ENCODE measurements around the gene HOXC13.

The HOXC13 gene

GRCh38 chr12:53975479-53976152, 37.0 kb downstream of the HOXC13 start:
- Mint-ChIP-seq H3K27me3 (peaks cover 55% of the 10 kb centered on the region), H3K4me3 (no peak overlapping the region), H3K9me3 (peaks cover 4% of the 10 kb centered on the region), H3K27ac (peak overlapping the region; percentile 81), H3K36me3 (peaks cover 4% of the 10 kb centered on the region), H3K4me1 (peaks cover 5% of the 10 kb centered on the region)
- no peak for ATAC-seq (ENCODE audit: low read depth)
- no peak for DNase-seq (ENCODE audit: low spot score in 2 of 2)

DNA sequence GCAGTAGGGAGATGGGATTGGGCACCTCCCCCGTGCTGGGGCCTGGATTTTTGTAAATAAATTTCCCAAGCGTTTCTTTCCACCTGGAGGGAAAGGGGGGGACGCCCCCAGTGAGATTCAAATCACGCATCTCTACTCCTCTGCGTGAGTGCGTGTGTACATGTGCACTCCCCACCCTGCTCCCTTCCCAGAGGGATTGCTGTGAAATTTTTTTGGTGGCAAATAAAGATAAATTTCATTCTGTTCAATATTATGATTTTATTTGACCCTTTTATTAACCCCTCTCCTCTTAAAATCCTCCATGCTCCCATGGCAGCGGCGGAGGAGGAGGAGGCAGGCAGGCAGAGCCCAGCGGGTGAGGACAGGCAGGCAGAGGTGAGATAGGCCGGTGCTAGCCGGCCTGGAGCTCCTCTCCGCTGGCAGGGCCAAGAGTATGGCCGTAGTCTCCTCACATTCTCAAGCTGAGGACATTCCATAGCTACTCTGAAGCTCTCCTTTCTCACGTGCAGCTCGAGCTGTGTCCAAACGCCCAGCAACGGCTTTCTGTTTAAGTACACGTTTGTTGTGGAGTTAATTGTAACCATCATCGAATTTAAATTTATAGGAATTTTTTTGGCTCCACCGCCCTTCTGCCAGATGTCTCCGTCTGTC, 37.7 kb downstream of the HOXC13 start:
- no peak for ATAC-seq (ENCODE audit: low read depth)
- peaks cover 4% of the 10 kb centered on the region for H3K36me3 Mint-ChIP-seq

DNA sequence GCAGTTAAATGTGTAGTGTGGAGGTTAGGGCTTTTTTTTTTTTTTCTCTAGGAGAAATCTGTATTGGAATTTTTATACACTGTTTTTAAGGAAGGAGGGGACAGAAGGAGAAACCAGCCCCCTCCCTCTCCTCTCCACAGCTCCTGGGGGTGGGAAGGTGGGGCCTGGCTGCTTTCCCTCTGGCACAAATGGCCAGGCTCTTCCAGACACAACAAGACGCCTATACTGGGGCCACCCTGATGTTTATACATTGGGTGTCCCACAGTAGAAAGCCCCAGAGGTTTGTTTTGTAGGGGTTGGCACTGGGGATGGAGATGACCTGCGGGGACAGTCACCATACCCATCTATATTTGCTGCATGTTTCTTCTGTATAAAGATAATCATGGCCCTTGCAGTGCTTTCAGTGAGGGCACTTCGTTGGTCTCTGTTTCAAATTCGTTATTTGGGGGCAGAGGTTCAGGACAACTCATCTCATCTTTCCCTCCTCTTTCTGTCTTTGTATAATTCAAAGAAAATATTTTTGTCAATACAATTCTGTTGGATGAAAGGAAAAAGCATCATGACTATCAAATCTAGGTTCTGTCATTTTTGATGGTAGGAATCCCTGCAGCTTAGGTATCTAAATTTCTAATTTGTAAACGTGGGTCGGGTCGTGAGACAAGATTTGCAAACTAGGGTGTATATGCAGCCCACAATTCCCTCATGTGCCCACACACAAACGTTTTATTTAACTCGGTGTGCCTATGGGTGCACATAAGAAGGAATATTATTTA, 38.4 kb downstream of the HOXC13 start:
- peaks cover 4% of the 10 kb centered on the region for H3K9me3 Mint-ChIP-seq
- peaks cover 5% of the 10 kb centered on the region for H3K4me1 Mint-ChIP-seq
- peaks cover 4% of the 10 kb centered on the region for H3K36me3 Mint-ChIP-seq
- peak overlapping the region; percentile 28 for H3K27ac Mint-ChIP-seq
- no peak for DNase-seq (ENCODE audit: low spot score in 2 of 2)
- H3K4me3 Mint-ChIP-seq: no peak overlapping the region
- peaks cover 50% of the 10 kb centered on the region for H3K27me3 Mint-ChIP-seq
- ATAC-seq (ENCODE audit: low read depth): no peak

More for the DNA sequence above, 37.7 kb downstream of the HOXC13 start:
- H3K4me1 Mint-ChIP-seq: peaks cover 5% of the 10 kb centered on the region
- H3K27me3 Mint-ChIP-seq: peaks cover 52% of the 10 kb centered on the region
- H3K27ac Mint-ChIP-seq: peak overlapping the region; percentile 81
- no peak for DNase-seq (ENCODE audit: low spot score in 2 of 2)
- H3K4me3 Mint-ChIP-seq: no peak overlapping the region
- H3K9me3 Mint-ChIP-seq: peaks cover 4% of the 10 kb centered on the region

DNA sequence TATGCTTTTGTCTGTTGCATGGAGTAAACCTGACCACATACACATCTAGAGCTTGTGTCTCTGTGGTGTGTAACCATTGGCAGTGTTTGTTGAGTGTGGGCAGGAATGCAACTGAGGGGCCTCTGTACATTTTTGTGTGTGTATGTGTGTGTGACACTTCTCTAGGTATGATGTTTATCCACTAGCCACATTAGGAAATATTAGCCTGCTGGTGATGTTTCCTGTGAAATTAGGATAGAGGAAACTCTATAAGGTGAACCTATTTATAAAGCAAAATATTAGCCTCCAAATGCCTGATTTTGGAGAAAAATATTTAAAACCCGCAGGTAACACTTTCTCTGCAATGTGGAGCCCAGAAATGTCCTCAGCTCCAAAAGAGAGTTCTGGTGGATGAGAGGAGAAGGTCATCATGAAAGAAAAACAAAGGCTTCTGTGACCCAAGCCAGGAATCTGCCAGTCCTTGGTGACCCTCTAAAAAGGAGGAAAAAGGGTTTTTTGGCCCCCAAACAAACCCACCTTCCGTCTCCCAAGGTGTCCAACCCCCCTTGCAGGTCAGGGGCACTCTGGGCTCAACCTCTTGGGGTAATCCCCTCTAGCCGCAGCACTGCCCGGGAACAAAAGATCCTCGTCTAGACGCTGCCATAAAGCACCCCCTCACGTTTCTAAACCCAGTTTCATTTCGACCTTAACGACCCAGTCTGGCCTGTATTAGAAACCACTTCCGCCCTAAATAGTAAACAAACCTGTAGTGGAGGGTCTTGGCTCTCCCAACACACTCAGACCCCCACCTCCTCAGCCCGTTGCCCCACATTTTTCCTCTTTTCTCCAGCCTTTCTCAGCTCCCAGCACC, 39.2 kb downstream of the HOXC13 start:
- DNase-seq (ENCODE audit: low spot score in 2 of 2) (no peak), ATAC-seq (ENCODE audit: low read depth) (no peak)
- H3K27ac Mint-ChIP-seq: no peak overlapping the region
- peaks cover 5% of the 10 kb centered on the region for H3K4me1 Mint-ChIP-seq
- peaks cover 4% of the 10 kb centered on the region for H3K36me3 Mint-ChIP-seq
- H3K27me3 Mint-ChIP-seq: peaks cover 45% of the 10 kb centered on the region
- H3K4me3 Mint-ChIP-seq: no peak overlapping the region
- H3K9me3 Mint-ChIP-seq: peaks cover 3% of the 10 kb centered on the region

DNA sequence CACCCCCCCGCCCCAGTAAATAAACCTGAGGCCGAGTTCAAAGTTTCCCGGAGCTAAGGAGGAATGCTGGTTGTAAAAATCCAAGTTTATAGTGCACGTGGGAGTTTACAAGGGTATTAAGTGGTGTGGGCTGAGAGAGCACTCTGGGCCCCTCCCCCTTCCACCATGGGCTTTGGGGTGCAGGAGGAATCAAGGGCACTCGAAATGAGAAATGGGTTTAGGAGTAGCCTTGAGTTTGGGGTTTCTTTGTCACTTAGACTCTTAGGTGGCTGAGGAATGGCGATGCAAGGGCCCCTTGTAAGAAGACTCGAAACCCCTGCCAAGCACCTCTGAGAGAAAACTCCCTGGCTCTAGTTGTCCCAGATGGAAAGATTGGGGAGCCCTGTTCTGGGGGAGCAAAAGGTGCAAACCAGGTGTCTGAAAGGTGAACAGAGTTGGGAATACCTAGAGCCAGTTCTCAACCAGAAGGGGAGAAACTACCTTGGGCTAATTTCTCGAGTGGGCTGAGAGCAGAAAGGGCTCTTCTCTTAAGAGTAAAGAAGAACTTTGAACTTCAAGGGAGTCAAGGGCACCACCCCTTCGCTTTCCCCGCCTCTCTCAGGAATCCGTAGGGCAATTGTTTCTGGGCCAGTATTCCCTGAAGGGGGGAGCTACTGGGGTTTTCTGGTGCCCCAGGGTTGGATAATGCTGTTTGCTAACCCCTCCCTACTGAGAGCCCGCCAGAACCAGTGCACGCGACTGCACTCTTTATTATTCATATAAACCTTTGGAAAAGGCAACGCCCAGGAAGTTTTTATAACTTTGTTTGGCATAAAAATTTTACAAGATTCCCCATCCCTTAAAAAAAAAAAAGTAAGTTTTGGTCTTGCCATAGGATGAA, 40.1 kb downstream of the HOXC13 start:
- Mint-ChIP-seq H3K36me3 (peaks cover 2% of the 10 kb centered on the region), H3K27me3 (peaks cover 47% of the 10 kb centered on the region), H3K4me3 (no peak overlapping the region), H3K9me3 (peaks cover 2% of the 10 kb centered on the region), H3K4me1 (peaks cover 5% of the 10 kb centered on the region), H3K27ac (no peak overlapping the region)
- ATAC-seq (ENCODE audit: low read depth): no peak
- no peak for DNase-seq (ENCODE audit: low spot score in 2 of 2)

DNA sequence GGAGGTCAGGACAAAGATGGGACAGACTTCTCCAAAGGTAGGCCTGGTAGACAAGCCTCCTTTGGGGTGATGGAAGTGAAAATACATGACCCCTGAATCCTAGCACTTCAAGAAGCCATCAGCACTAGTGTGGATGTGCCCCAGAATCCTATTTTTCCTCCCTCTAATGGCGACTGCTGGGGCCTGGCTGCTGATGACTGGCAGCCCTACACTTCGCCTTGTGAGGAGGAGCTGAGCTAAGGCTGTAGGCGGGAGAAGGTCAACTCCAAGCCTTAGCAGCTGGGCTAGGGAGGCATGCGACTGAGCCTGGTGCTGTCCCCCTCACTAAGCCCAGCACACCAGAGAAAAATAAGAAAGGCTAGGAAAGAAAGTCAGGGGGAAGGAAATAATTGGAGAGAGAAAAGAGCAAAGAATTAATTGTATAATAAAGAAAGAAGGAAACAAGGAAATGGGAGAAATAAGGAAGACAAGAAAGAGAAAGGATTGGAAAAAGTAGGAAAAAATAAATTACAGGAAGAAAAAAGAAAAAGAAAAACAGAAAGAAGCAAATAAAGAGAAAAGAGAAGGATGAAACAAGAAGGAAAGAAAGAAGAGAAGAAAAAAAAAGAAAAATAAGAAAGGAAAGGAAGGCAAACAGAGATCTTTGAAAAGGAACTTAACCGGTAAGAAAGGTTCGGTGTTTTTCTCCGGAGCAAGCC, 41.6 kb downstream of the HOXC13 start:
- H3K4me3 Mint-ChIP-seq: no peak overlapping the region
- peaks cover 7% of the 10 kb centered on the region for H3K4me1 Mint-ChIP-seq
- peaks cover 47% of the 10 kb centered on the region for H3K27me3 Mint-ChIP-seq
- peaks cover 2% of the 10 kb centered on the region for H3K9me3 Mint-ChIP-seq
- no peak for ATAC-seq (ENCODE audit: low read depth)
- H3K27ac Mint-ChIP-seq: no peak overlapping the region
- no peak for DNase-seq (ENCODE audit: low spot score in 2 of 2)
- H3K36me3 Mint-ChIP-seq: peaks cover 2% of the 10 kb centered on the region

- Mint-ChIP-seq H3K27me3 (peaks cover 44% of the 10 kb centered on the region), H3K4me1 (peaks cover 5% of the 10 kb centered on the region), H3K4me3 (no peak overlapping the region), H3K9me3 (no peaks in the 10 kb centered on the region), H3K36me3 (no peaks in the 10 kb centered on the region), H3K27ac (no peak overlapping the region)
- DNase-seq (ENCODE audit: low spot score in 2 of 2): no peak
- ATAC-seq (ENCODE audit: low read depth): no peak
Measured at GRCh38 chr12:53980802-53981496, 42.3 kb downstream of the HOXC13 start.

GRCh38 chr12:53981634-53982565, 43.3 kb downstream of the HOXC13 start:
- Mint-ChIP-seq H3K27me3 (peaks cover 50% of the 10 kb centered on the region), H3K27ac (no peak overlapping the region)

GRCh38 chr12:53982648-53983567, 44.3 kb downstream of the HOXC13 start:
- DNase-seq (ENCODE audit: low spot score in 2 of 2) (no peak), ATAC-seq (ENCODE audit: low read depth) (no peak)
- no peak overlapping the region for H3K4me3 Mint-ChIP-seq
- H3K4me1 Mint-ChIP-seq: peaks cover 5% of the 10 kb centered on the region
- H3K36me3 Mint-ChIP-seq: no peaks in the 10 kb centered on the region
- H3K9me3 Mint-ChIP-seq: no peaks in the 10 kb centered on the region
- H3K27ac Mint-ChIP-seq: peak overlapping the region; percentile 63
- peaks cover 54% of the 10 kb centered on the region for H3K27me3 Mint-ChIP-seq

More at GRCh38 chr12:53981634-53982565, 43.3 kb downstream of the HOXC13 start:
- H3K4me3 Mint-ChIP-seq: no peak overlapping the region
- peaks cover 5% of the 10 kb centered on the region for H3K4me1 Mint-ChIP-seq
- no peaks in the 10 kb centered on the region for H3K9me3 Mint-ChIP-seq
- no peaks in the 10 kb centered on the region for H3K36me3 Mint-ChIP-seq
- ATAC-seq (ENCODE audit: low read depth) (no peak), DNase-seq (ENCODE audit: low spot score in 2 of 2) (no peak)

GRCh38 chr12:53983568-53983949, 44.9 kb downstream of the HOXC13 start:
- Mint-ChIP-seq H3K9me3 (peaks cover 2% of the 10 kb centered on the region), H3K27me3 (peaks cover 52% of the 10 kb centered on the region), H3K27ac (peak overlapping the region; percentile 63), H3K4me1 (peaks cover 7% of the 10 kb centered on the region), H3K4me3 (no peak overlapping the region), H3K36me3 (no peaks in the 10 kb centered on the region)
- ATAC-seq (ENCODE audit: low read depth): no peak
- DNase-seq (ENCODE audit: low spot score in 2 of 2): no peak
